Stimulated activated CD8-positive, alpha-beta memory T cell treated with anti-CD3 and anti-CD28 coated beads, Interleukin-4, amount 100 ng/mL, for 48 hours (primary cell): ENCODE data around the gene LYZL4.
A peak's percentile ranks its signal among the peaks of the same experiment; 100 is the strongest.

Experiments
- DNase-seq: peaks from one replicate; pipeline ENCODE4 v3.0.0-alpha.2; 2020

The LYZL4 gene, protein sequence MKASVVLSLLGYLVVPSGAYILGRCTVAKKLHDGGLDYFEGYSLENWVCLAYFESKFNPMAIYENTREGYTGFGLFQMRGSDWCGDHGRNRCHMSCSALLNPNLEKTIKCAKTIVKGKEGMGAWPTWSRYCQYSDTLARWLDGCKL

DNA sequence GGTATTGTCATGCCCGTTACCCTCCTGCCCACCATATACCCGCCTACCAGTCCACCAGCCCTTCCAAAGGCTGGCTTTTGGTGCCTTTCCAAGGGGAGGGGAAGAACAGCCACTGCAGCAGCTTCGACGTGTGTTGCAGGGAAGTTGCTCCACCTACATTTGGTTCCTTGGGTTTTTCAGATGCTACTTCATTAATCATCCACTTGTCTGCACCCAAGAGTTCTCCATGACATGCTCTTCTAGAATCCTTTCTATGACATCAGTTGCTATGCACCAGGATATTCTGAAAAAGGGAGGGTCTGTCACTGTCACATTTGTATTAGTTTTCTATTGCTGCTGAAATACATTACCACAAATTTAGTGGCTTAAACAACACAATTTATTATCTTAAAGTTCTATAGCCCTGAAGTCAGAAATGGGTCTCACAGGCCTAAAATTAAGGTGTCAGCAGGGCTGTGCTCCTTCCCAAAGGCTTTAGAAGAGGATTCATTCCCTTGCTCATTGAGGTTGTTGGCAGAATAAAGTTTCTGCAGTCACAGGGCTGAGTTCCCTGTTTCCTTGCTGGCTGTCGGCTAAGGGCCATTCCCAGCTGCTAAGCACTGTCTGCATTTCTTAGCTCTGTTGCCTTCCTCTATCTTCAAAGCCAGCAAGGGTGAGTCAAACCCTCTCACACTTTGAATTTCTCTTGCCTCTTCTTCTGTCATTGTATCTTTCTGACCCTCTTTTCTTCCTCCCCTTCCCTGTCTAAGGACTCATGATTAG lies at the start of gene LYZL4:
Gene LYZL4 (minus strand): TSS at position 241 of the 762 bp plus-strand sequence. CDS start 3,359 bp downstream, outside the sequence.
- DNase-seq, result no peak

DNA sequence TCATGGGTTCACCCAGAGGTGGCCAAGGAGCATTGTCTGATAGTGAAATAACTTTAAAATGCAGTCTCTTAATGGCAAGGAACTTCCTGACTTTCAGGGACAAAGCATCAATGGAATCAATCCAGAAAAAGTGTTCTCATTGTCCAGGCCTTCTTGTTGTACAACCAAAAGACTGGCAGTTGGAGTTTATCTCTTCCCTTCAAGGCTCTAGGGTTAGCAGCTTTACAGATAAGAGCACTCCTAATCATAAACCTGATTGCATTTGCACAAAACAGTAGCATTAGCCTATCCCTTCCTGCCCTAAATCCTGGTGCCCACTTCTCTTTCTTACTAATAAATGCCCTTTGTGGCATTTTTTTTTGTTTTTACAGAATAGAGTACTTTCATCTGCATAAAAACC lies 48.7 kb upstream of the LYZL4 start:
- DNase-seq, result no peak

DNA sequence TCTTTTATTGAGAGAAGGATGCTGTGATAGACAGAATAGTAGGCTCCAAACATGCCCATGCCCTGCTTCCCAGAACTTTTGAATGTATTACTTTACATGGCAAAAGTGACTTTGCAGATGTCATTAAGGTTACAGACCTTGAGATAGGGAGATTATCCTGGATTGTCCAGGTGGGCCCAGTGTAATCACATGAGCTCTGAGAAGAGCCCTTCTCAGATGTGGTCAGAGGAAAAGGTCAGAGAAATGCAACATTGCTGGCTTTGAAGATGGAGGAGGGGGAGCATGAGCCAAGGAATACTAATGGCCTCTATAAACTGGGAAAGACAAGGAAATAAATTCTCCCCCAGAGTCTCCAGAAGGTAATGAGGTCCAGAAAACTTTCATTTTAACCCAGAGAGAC lies 45.8 kb upstream of the LYZL4 start:
- DNase-seq, result no peak

DNA sequence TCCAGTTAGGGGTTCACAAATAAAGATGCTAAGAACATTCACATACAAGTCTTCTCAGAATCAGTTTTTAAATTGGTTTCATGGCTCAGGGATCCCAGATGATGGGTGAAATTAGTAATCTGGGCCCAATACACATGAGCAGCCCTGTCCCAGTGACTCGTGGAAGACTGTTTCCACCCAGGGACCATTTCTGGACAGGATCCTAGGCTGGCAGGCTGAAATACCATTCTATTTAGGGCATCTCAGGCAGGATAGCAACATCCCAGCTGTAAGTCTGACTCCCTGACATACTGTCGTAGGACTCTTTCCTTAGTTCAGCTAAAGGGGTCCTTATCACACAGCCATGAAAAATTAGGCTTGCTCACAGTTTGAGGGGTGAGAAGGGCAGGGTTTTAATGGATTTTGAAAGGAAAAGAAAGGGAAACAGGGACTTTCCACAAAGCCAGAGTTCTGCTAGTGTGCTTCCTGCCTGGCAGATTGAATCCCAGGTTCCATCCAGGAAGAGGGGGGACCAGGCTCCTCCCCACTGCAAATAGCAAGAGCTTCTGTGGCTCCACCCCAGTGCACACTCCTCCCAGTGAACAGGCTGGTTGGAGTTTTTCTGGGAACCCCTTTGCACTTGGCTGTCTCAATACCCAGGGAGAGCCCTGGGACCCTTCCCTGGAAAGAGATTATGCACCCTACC lies 41.3 kb upstream of the LYZL4 start:
- no peak for DNase-seq

DNA sequence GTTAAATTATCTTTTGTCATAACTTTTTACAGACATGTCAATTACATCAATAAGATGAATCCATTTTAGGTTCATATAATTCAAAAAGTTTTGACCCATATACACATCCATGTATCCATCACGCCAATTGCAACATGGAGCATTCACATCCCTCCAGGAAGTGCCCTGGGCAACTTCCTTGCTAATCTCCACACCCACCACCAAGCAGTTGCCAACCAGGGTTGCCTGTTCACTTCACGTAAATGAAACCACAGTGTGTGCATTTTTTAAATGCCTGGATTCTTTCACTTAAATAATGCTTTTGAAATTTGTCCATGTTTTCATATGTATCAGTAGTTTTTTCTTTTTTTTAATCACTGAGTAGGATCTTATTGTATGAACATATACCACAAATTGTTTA lies 40.7 kb upstream of the LYZL4 start:
- no peak for DNase-seq

DNA sequence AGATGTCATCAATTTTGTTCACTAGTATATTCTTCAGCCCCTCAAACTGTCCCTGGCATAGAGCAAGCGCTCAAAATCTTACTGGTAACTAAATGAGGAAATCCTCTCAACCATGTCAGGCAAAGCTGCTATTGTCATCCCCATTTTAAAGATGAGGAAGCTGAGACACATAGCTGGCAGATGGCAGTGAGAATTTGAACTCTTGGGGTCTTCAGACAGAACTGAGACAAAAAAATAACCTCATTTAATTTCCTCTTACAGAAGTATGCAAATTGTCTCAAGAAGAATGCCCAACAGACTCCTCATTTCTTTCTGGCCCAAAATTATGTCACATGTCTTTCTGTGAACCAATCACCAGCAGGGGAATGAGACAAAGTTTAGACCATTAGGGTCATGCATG lies 40.2 kb upstream of the LYZL4 start:
- DNase-seq, result no peak

DNA sequence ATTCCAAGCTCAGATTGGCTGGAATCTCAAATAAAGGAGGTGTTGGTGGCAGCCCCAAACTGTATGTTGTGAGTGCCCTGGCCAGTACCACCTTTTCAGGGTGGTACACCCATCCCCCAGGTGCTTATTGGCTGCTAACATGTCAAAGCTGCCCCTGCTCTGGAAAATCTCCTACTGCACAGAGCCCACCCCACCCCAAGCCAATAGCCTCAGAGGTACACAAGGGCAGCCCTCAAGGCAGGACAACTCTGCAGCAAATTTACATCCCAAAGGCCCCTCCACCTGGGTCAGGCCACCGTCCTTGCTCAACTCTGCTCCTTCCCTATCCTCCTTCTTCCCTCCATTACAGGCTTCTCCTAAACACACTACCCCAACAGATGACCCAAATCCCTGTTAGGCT lies 37.1 kb upstream of the LYZL4 start:
- DNase-seq, result no peak

DNA sequence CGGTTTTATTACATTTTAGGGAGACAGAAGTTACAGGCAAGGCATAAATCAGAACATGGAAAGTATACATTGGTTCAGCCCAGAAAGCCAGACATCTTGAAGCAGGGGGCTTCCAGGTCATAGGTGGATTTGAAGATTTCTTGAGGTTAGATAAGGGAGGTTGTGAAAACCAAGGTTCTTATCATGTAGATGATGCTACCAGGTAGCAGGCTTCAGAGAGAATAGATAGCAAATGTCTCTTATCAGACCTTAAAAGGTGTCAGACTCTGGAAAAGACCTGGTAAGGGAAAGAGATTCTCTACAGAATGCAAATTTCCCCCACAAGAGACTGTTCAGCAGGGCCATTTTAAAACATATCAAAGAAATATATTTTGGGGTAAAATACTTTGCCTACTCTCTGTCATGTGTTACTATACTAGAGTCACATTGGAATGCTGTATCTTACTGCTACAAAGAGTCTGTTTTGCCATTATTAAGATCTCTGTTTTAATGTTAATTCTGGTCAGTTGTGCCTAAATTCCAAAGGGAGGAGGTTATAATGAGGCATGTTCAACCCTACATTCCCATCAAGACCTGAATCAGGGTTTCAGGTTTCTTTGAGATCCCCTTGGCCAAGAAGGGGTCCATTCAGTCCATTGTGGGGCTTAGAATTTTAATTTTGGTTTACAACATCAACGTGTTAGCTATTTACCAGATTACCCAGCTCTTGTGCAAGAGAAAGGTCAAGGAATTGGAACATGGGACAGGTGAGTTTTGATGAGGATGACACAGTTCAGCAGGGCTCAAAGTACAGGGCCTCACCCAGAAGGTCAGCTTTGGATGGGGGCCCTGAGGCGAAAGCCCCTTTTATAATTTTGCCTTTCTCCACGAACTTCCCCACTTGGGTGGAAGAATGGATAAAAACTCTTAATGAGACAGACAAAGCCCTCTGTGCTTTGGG lies 36.0 kb upstream of the LYZL4 start:
- DNase-seq, result no peak

DNA sequence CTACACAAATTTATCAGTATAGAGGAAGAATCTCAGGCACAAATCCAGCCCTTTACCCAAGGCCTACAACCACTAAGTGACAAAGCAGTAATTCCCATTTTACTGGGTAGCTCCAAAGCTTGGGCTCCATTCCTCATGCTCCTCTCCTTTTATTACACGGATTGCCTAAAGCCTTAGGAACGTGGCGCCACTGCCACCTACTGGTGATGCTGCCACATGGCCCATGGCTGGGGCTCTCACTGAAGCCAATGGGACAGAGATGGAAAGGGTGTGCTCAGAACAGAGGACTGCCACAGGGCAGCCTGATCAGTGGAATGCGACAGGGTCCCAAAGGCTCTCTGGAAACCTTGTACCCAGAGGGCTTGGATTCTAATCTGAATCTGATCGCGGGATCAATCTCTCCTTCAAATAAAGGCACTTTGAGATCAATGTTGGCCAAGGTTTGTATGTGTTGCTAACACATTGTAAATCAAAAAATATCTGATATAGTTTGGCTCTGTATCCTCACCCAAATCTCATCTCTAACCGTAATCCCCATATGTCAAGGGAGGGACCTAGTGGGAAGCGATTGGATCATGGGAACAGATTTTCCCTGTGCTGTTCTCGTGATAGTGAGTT lies 33.5 kb upstream of the LYZL4 start:
- DNase-seq, result peak; percentile 91

DNA sequence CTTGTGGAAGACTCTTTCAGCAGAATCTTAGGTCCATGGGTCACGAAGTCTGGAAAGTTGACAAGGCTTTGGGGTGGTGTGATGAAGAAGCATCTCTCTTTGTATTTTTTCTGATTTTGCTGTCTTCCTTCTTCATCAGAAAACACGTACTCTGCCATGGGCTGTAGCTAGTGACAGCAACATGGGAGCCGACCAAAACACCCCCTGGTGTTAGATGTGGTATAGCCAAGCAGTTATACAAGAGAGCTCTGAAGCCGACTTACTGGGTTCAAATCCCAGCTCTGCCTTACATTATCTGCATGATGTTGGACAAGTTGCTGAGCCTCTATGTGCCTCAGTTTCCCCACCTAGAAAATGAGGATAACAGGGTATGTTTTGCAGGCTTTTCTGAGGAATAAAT lies 32.9 kb upstream of the LYZL4 start:
- DNase-seq, result no peak

DNA sequence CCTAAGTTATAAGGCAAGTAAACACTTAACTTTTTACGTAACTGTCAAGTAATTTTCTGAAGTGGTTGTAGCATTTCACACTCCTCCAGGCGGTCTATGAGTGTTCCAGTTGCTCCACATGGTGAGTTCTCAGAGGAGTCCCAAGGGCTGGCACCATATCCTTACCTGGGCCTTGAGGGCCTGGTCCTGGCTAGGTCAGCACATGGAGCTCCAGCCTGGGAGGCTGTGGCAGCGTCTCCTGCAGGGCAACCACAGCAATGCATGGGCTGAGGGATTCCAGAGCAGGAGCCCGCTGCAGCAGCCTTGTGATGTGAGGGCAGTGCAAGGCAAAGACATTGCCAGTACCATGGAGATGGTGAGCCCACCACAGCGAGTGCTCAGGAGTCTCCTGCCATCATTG lies 32.2 kb upstream of the LYZL4 start:
- DNase-seq, result no peak

DNA sequence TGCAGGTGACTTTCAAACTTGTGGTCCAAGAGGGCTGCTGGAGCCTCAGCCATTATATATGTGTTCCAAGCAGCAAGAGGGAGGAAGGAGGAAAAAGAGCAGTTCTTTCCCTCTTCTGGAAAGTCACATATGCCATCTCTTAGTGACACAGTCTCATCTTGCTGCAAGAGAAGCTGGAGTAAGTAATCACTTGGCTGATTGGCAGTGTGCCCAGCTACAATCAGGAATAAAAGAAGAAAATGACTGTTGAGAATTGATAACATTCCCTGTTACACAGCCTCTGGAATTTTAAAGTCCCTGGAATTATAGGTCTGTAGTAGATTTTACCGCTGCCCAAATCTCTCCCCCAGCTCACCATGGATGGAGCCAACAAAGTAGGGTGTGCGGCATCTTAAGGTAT lies 31.4 kb upstream of the LYZL4 start:
- DNase-seq, result no peak

DNA sequence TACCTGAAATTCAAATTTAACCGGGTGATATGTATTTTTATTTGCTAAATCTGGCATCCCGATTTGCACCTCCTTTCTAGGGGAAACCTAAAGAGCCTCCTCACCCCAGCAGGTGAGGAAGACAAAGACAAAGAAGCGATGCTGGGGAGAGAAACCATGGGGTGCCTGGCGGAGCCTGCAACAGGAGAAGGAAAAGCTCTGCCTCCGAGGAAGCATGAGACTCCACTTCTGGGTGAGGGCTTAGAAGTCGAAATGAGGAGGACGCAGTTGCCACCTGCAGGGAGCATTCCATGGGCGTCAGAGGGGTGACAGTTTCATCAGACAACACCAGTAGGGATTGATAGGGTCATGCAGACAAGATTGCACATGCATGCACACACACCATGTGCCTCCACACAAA lies 30.5 kb upstream of the LYZL4 start:
- DNase-seq, result no peak

DNA sequence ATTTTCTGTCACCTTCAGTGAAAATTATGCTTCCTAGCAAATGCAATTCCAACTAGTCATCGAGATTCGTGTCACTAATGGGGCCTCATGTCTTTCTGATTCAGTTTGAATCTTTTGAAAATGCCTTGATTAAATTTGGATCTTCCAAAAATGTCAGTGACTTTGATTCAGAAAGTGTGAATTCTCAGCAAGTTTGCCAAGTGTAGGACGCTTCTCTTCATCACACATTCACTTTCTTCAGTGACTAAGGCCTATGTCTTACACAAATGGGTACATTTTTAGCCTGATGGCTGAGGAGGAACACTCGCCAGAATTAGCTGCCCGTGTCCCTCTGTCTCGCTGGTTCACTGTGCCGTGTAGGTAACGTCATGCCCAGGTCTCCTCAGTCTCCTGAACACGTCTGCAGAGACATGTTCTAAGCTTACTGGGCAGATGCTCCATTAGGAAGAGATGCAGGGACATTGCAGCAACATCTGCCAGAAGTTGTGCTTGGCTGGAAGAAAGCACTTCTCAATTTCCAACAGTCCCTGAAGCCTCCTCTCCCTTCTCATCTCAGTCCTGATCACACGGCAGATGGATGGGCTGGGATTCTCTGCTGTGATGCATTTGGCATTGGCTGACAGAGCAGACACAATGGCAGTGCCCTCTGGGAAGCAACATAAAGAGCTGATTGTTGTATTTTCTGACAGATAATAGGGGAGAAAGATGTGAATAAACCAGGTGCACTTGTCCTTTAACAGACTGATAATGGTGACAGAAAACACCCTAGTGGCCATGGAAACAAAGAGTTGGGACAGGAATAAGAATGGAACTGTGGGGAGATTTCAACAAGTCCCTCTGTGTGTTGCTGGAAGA lies 29.1 kb upstream of the LYZL4 start:
- DNase-seq, result no peak

DNA sequence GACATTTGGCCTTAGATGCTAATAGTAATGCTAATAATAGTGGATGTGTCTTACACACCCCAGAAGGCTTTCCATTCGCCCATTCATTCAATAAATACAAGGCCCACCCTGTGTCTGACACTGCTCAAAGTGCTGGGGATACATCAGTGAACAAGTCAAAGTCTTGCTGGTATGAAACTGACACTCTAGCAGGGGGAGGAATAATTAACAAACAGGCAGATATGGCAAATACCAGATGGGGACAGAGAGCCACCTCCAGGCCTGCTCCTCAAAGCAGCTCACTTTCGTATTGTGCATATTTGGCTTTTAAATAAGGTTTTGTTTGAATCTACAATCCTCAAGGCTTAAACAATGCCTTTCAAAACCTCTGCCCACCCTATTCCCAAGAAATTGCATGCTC lies 28.3 kb upstream of the LYZL4 start:
- DNase-seq, result no peak

DNA sequence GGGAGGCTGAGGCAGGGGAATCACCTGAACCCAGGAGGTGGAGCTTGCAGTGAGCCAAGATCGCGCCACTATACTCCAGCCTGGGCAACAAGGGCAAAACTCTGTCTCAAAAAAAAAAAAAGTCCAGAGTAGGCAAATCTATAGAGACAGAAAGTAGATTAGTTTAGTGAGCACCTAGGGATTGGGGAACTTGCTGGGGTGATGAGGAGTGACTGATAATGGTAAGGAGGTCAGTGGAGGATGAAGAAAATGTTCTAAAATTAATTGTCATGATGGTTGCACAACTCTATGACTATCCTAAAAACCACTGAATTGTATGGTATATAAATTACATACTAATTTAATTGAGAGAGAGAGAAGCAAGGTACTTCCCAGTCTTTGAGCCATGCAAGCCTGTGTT lies 27.8 kb upstream of the LYZL4 start:
- DNase-seq, result no peak

DNA sequence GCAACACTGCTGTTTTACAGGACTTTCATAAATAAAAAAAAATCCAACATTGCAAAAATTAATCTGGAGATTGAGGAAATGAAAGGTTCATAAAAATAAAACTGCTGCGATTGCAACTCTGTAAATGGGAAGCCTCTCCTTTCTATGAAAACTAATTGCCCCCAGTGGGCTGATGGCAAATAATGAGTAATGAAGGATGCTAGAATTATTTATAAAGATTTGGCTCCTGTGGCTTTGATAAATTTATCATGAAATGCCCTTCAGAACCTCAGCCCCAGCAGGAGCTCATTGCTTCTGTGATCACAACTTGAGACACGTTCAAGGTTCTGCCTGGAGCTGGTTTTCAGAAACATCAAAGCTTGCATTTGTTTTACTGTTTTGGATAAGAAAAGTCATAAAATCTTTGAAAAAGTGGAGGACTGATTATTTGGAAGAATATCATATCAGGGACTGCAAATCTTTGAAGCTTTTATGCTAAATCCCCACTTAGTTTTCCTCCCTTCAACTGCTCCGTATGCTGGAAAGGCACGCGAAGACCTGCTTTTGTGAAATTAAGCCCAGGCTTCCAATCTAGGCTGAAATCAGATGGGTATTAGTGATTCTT lies 24.5 kb upstream of the LYZL4 start:
- DNase-seq, result no peak

DNA sequence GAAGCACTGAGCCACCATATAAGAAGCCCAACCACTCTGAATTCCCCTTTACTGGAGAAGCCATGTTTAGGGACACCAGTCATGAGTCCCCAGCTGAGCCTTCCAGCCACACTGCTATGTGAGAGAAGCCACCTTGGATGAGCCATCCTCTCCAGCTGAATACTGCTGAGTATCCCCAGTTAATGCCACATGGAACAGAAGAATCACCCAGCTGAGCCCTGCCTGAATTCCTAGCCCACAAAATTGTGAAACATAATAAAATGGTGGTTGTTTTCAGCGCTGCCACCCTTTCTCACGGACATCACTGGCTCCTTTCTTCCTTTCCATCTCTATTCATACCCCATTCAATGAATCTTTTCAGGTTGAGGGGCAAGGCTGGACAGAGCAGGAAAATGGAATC lies 22.1 kb upstream of the LYZL4 start:
- DNase-seq, result no peak

DNA sequence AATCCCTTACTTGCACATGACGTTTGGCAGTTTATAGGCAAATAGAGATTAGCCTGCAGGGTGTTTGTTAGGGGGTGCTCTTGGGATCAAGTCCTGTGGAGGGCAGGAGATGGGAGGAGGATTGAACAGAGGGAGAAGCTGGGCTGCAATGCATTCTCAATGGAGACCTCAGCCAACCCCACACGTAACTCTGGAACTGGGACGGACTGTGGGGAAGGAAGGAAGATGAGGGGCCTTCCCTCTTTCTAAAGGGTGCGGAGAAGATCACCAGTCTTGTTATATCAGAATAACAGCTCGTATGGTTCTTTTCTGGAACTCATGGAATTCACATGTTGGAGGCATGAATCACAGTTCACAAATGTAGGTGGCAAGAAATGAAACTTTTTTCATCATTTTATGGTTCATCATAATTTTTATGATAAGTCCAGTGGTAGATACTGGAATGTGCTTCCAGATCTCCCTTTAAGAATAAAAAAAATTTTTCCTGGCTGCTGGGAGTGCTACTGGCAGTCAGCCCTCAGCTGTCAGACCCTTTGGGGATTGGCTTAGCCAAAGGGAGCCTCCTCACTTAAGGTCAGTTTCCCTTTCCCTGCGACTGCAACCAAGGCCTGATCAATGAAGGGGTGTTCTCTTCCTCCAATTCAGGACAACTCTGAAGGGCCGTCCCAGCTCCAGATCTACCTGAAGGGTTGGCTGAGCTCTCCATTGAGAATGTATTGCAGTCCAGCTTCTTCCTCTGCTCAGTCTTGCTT lies 20.5 kb upstream of the LYZL4 start:
- no peak for DNase-seq

DNA sequence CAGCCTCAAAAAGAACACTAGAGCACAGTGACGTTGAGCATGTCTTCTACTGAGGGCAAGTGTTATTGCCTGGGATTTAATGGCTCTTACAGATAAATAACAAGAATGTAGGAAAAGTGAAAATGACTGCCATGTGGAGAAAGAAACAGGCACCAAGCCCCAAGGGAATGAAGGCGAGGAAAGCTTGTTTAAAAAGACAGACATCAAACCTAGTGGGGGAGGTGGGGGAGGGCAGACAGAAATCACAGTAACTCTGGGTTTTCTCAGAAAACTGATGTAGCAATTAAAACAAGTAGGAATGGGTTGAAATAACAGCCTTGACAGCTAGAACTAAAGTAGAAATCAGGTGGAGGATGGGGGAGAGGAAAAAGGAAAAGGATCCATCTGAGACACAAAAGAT lies 18.4 kb upstream of the LYZL4 start:
- DNase-seq, result no peak
